Stimulated activated CD4-positive, alpha-beta T cell treated with anti-CD3 and anti-CD28 coated beads, Interleukin-12 subunit alpha, Interleukin-12 subunit beta, amount 100 ng/mL, for 48 hours (primary cell): ENCODE data around the gene ATAD1.
"Not testable (repeated sequence)": the region's sequence is repeated elsewhere in the genome, so short reads cannot be mapped to it uniquely, and the experiment has no call there.

Experiments used
- DNase-seq, 3 donors: peaks; one replicate each; pipeline ENCODE4 v3.0.0-alpha.2; 2020; ENCODE audit warnings: low read depth in 2 of 3, low spot score in 1 of 3

Gene ATAD1

DNA sequence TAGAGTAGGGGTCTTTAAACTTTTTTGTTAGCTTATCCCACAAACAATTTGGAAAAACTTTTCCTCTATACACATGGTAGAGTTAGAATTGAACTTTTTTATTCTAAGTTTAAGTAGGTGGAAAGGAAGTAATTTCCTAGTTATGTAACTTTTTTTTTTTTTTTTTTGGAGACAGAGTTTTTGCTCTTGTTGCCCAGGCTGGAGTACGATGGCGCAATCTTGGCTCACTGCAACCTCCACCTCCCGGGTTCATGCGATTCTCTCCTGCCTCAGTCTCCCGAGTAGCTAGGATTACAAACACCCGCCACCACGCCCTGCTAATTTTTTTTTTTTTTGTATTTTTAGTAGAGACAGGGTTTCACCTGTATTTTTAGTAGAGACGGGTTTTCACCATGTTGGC lies 28.7 kb upstream of the ATAD1 start:
- not testable (repeated sequence) for DNase-seq

DNA sequence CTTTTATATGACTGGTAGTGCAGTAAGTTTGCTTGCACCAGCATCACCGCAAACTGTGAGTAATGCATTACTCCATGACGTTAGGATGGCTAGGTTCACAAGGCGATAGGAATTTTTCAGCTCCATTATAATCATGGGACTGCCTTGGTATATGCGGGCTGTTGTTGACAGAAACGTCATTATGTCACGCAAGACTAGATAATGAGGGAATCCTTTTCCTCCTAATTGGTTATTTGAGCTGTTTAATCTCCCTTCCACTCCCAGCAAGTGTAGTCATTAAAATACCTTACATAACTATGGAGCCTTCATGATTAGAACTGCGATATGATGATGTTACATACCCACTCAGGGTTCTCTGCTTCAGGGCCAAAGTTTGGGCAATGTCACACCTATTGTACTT lies 28.0 kb upstream of the ATAD1 start:
- DNase-seq, result no peak

DNA sequence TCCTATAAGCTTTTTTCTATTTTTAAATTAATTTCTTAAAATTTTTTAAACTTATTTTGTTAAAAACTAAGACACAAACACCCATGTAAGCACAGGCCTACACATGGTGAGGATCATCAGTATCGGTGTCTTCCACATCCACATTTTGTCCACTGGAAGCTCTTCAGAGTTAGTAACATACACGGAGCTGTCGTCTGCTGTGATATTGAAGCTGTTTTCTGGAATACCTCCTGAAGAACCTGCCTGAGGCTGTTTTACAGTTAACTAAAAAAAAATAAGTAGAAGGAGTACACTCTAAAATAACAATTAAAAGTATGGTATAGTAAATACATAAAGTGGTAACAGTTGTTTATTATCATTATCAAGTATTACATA lies 27.6 kb upstream of the ATAD1 start:
- no peak for DNase-seq

DNA sequence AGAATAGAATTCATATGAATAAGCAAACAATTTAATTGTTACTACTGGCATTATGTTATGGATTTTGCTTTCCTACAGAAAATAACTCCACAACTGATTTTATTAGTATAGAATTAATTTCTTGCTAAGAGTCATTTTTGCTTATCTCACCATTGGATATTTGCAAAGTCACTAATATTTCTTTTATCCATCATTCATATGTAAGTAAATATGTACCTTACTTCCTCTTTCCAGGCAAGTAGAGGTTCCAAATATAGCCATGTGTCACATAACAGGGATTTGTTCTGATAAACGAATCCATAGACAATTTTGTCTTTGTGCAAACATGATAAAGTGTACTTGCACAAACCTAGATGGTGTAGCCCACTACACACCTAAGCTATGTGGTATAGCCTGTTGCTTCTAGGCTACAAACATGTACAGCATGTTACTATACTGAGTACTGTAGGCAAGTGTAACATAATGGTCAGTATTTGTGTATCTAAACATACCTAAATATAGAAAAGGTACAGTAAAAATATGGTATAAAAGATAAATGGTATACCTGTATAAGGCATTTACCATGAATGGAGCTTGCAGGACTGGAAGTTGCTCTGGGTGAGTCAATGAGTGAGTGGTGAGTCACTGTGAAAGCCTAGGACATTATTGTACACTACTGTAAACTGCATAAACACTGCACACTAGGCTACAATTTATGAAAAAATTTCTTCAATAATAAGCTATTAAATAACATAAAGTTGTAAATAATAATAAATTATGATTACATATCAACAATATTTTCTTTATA lies 27.0 kb upstream of the ATAD1 start:
- no peak for DNase-seq

DNA sequence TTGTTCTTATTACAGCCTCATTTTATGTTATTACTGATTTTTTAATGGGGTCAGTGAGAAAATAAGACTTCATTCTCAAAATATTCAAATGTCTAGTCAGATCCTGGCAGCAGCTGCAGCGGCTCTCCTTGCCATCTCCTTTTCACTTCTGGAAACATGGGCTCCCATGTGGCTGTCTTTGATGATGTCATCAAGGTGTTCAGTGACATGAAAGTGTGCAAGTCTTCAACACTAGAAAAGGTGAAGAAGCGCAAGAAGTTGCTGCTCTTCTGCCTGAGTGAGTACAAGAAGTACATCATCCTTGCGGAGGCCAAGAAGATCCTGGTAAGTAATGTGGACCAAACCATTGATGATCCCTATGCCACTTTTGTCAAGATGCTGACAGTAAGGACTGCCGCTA lies 25.7 kb upstream of the ATAD1 start:
- DNase-seq, result no peak

DNA sequence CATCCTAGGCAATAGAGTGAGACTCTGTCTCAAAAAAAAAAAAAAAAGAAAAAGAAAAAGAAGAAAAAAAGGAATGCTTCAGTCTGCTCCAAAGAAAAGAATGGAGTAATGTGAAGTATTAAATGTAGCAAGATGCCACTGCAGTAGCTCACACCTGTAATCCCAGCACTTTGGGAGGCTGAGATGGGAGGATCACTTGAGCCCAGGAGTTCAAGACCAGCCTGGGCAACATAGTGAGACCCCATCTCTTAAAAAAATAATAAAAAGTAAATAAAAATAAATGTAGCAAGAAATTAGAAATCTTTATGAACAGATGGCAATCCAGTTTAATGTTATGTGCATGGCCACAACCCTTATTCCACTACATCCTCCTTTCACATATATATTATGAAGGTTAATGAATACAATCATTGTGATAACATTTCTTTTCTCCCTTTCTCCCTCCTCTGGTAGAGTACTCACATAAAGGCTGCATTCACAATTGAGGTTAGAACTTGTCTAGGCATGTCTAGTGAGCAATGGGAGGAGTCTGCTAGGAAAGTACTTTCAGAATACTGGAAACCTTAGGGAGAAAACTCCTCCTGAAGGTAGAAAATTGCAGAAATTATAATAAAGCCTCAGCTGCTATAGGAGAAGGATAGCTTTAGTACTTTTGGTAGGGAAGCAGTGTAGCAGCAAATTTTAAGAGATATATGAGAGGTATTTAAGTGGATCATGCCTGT lies 24.9 kb upstream of the ATAD1 start:
- no peak for DNase-seq

DNA sequence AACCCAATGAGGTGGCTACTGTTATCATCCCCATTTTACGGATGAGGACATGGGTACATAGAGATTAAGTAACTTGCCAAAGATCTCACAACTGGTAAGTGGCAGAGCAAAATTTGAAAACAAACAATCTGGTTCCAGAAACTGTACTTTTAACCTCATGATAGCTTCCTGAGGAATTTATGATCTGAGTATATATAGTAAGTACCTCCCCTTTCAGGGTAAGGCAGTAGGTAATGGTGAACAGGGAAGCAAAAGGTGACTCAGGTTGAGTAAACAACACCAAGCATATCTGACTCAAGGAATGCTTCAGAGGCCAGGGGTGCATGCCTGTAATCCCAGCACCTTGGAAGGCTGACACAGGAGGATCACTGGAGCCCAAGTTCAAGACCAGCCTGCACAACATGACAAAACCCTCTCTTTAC lies 24.2 kb upstream of the ATAD1 start:
- DNase-seq, result no peak

DNA sequence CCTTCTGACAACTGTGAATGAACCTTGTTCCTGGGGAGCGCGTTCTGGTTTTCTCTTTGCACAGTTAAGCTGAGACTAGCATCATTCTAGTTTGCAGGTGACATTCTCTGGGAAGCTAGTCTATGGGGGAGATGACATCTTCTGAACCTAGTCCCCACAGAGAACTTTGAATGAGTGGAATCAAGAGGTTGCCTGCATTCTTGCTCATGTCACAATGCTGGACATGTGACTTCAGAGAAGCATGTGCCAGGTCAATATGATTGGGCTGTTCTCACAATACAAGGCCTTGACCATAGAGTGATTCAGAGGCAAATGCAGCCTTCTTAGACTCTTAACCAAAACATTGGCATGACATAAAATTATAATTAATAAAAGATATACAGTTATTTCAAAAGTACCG lies 23.2 kb upstream of the ATAD1 start:
- DNase-seq, result no peak

DNA sequence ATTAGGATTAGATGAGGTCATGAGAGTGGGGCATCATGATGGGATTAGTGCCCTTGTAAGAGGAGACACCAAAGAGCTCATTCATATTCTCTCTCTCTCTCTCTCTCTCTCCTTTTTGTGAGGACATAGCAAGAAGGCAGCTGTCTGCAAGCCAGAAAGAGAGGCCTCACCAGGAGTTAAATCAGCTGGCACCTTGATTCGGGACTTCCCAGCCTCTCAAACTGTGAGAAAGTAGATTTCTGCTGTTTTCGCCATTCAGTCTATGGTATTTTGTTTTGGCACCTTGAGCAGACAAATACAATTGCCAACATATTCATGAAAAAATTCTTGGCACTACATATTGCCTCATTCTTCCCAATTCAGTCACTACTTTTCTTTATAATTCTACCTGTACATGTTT lies 20.6 kb upstream of the ATAD1 start:
- DNase-seq, result no peak

DNA sequence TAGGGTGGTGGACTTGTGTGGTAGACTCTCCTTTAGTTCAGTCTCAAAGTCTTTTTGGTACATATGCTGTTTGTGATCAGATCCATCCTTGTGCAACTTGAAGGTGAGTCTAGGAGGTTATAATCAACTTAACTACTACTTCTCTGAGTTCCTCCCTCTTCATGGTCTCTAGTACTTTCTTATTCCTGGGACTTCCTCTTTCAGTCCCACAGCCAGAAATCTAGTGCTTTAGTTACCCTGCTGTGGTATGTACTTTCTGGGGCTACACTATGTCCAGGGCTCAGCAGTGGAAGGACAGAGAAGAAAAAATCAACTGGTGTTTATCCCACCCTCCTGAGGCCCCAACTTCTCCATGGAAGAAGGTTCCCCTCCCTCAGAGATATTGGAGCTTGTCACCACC lies 19.4 kb upstream of the ATAD1 start:
- DNase-seq, result no peak

DNA sequence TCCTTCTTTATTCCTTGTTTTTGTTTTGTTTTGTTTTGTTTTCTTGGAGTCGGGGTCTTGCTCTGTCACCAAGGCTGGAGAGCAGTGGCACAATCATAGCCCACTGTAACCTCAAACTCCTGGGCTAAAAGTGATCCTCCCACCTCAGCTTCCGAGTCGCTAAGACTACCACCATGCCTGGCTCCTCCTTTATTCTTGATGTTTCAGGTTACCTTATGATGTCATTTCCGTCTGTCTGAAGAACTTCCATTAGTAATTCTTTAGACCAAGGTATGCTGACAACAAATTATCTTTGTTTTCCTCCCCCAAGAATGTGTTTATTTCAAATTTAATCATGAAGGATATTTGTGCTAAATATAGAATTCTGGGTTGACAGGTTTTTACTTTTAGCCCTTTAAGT lies 18.1 kb upstream of the ATAD1 start:
- no peak for DNase-seq

DNA sequence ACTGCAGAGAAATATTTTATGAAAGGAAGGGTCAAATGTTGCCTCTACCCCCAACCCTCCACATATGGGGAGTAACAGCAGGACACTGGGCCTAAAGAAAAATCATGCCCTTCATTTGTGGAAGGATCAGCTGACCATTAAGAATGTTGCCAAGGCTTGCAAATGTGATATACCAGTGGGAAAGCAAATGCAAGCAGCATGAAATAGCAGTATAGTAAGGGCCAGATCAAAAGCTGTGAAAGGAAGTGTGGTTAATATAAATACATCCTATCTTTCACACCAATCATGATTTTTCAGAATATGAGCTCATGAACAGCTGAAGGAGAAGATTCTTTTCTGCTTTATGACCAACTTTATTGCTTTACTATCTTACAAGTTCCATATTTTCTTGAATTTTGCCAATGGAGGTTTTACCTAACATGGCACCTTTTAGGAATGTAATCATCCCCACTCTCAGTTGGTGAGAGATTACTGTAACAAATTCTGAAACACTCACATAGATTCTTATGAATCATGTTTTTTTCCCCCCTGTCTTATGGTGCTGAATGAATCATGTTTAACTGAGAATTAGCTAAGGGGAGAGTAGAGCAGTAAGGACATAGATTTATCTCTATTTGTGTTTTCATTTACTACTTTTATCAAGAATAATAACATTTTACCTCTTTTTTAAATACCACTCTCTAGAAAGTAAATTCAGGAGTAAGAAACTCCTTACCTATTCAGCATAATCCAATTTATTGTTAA lies 12.1 kb upstream of the ATAD1 start:
- no peak for DNase-seq

DNA sequence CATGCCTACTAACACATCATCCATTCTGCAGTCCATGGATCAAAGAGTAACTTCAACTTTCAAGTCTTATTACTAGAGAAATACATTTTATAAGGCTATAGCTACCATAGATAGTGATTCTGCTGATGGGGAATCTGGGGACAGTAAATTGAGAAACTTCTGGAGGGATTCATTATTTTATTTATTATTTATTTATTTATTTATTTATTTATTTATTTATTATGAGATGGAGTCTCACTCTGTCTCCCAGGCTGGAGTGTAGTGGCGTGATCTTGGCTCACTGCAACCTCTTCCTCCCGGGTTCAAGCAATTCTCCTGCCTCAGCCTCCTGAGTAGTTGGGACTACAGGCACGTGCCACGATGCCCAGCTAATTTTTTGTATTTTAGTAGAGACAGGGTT lies 11.0 kb upstream of the ATAD1 start:
- not testable (repeated sequence) for DNase-seq

DNA sequence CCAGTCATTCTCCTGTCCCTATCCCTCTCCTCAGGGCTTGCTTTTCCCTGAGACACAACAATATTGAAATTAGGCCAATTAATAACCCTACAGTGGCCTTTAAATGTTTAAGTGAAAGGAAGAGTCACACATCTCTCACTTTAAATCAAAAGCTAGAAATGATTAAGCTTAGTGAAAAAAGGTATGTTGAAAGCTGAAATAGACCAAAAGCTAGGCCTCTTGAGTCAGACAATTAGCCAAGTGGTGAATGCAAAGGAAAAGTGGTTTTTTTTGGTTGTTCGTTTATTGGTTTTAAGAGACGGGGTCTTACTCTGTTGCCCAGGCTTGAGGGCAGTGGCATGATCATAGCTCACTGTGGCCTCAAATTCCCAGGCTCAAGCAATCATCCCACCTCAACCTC lies 9.7 kb upstream of the ATAD1 start:
- DNase-seq, result no peak

DNA sequence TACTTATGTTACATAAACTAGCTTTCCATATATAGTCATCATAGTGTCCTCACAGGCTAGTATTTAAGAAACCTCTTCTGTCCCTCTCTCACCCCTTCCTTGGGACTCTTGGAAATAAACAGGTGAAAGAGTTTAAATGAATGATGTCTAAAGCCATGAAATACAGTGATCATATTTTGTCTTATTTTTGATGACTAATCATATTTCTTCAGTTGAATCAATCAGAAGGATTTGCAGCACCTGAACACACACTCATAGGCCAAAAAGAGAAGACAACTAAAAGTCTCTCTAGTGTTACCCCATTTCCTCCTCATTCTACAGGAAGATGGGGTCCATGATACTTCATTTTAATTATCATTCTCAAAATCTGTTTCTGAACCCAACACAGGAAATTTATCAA lies 8.6 kb upstream of the ATAD1 start:
- no peak for DNase-seq

DNA sequence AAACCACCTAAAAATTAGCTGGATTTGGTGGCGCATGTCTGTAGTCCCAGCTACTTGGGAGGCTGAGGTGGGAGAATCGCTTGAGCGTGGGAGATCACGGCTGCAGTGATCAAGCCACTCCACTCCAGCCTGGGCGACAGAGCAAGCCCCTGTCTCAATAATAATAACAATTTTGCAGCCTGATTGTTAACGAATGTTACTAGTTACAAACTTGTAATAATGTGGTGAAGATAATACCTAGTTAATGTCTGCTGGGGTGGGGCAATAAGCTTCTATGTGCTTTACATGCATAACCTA lies 1.2 kb upstream of the ATAD1 start:
- no peak for DNase-seq

DNA sequence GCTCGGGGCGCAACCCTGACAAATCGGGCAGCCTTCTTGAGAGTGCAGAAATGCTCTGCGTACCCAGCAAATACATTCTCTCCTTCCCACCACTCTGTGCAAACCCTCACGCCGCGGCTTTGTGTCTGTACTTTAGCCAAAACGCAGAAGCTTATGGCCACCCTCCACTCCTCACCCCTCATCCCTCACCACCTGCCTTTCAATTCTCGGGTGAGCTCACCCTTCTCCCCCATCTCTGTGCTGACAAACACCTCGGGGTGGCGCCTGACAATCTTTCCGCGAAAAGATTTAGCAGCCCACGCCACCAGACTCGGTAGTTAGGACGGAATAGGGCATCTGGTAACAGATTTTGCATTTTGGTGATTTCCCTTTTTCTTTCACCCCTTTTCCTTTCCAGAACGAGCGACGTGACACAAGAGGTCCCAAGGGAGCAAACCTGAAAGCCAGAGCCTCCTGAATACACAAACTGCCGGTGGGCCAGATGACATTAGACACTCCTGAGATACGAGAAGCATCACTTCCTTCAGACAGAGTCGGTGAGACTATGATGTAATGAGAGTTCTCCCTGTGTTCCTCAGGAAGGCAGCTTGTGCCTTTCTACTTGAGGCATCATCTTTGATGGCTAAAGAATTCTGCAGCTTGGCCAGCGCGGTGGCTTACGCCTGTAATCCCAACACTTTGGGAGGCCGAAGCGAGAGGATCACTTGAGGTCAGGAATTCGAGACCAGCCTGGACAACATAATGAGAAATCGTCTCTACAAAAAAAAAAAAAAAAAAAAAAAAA lies 671 bp upstream of the ATAD1 start:
- peak; percentile 43 to 60 (median 51) for DNase-seq

DNA sequence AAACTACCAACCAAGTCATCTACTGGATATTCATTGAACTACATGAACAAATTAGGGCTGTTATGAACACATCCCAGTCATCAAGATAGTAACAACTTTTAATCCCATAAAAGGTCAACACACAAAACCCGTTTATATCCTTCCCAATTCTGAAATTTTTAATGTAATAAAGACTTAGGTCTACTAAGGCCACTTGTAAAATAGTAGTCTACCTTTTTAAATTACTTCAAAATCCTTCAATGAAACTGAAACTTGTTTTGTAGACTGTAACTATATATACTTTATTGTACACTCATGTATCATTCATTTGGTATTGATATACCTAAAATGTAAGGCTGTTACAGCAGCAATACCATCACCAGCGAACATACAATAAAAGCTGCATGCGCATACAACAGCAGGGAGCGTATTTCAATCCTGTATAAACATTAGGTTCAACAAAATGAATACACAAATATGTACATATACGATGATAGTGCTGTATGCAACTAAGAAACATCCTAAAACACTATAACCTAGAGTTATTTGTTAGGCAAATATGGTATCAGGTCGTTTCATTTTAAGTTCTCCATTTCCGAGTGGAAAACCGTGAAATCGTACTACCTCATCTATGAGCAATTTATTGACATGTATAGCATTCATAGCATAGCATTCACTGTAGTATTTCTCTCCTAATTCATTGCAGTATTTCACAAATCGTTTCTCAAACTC lies 973 bp downstream of the ATAD1 start:
- DNase-seq, result no peak

DNA sequence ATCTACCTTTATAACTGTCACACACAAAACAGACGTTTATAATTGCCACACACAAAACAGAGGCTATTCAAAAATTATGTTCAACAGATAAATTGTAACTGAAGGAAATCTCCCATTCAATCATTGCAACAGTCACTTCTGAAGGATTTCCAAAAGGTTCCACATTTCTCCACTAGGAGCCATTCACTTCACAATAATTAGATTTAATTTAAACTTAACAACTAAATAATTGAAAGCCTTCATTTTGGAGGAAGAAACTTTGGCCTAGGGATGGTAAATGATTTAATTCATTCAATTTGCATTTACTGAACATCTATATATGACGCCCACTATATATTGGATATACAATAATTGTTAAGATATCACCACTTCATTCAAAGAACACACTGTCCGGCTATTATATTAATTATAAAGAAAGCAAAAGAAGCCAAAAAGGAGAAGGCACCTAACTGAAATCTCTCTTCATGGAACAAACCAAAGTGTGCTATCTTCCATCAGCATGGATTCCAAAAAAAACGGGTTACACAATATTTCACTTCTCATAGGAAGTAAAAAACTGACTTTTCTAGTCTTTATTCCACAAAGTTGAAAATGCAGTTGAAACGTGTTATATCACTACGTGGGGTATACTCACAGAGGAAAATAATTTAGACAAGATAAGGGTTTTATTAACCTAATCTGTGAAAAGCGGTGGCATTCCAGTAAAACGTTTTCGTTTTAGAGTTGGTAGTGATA lies 1.7 kb downstream of the ATAD1 start:
- no peak for DNase-seq

DNA sequence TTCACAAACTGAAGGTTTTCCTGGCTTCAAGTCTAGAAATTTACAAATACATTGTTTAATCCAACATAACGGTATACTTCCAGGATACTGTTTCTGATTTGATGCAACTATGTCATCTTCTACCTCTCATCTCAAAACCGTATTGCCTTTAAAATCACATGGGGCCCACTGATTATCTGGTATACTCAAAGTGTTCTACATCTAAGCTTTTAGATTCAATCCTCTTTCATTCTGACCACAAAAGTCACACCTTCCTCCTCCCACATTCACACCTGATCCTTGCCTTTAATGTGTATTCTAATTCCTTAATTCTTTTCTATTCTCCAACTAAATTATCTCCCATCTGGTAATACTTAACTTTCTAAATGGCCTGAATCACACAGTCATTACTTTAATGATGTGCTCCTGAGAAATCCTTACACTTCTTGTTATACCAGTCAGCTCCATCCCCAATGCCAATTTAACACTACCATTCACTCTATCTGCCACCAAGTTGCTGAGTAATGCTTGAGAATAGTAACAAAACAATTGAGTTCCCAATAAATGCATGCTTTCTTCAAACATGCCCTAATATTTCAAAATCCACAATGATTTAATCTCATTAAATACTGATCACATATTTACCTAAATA lies 13.0 kb downstream of the ATAD1 start:
- no peak for DNase-seq
